ENCODE measurements around the gene SDF4.

The SDF4 gene

DNA sequence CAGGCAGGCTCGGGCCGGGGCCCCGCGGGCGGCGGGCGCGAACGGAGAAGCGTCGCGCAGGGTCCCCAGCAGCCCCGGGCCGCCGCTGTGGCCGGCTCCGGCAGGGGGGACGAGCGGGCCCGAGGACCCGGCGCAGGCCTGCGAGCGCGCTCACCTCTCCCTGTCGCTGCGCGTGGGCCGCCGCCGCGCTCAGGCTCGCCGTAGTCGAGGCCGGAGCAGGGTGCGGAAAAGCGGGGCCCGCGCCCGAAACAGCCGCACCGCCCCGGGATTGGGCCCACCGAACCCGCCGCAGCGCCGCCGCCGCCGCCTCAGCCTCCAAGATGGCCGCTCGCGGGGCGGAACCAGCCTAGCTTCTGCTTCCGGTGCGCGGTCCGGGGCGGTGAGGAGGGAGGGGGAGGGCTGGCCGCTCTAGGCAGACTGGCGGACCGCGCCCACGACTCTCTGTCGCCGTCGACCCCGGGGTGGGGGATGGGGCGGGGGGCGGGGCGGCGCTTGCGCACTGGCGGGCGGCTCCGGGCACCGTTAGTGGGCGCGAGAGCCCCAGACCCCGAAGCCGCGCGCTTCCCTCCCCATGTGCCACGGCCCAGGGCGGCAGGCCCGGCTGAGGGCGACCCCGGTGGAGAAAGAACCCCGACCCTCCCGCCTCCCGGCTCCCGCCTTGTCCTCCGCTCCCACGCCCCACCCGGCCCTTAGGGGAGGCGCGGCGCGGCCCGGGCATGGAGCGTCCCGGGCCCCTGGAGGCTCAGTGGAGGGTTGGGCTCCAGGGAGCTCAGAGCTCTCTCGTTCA is 41.9 kb upstream of the SDF4 start, which contains the start of gene UBE2J2 (continued):
- TF ChIP-seq SP2 (tag by site-specific recombination; IDR thresholded peaks at IDR 0.05) (peak; percentile 80), ZNF391 (tag by site-specific recombination; IDR thresholded peaks at IDR 0.05; ENCODE audit: borderline replicate concordance, low read depth) (no peak), ZNF571 (tag by site-specific recombination; IDR thresholded peaks at IDR 0.05) (no peak), ZNF596 (tag by site-specific recombination; IDR thresholded peaks at IDR 0.05) (no peak), ZNF560 (tag by site-specific recombination; IDR thresholded peaks at IDR 0.05; ENCODE audit: borderline replicate concordance) (no peak), GLI2 (tag by site-specific recombination; IDR thresholded peaks at IDR 0.05; ENCODE audit: borderline replicate concordance, low read depth) (no peak)
- TF ChIP-seq, protein P1, sequence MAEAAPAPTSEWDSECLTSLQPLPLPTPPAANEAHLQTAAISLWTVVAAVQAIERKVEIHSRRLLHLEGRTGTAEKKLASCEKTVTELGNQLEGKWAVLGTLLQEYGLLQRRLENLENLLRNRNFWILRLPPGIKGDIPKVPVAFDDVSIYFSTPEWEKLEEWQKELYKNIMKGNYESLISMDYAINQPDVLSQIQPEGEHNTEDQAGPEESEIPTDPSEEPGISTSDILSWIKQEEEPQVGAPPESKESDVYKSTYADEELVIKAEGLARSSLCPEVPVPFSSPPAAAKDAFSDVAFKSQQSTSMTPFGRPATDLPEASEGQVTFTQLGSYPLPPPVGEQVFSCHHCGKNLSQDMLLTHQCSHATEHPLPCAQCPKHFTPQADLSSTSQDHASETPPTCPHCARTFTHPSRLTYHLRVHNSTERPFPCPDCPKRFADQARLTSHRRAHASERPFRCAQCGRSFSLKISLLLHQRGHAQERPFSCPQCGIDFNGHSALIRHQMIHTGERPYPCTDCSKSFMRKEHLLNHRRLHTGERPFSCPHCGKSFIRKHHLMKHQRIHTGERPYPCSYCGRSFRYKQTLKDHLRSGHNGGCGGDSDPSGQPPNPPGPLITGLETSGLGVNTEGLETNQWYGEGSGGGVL (tag by site-specific recombination; IDR thresholded peaks at IDR 0.05) = no peak

DNA sequence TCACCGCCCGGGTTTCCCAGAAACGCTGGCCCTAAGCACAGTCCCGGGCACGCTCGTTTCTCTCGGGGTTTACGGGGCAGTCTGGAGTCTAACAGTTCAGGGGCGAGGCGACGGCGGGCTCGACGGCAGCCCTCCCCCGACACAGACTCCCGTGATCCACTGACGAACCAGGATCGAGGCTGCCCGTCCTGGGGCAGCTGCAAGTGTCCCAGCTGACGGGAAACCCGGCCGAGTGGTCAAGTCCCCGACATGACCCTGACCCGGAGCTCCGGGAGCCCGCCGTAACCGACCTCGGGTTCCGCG is 41.4 kb upstream of the SDF4 start:
- Histone ChIP-seq H3K27ac (ENCODE audit: extremely low read depth, low read depth, low read length) (peak overlapping the region; percentile 86), H3K36me3 (ENCODE audit: control insufficient read depth in 2 of 2, insufficient read depth in 1 of 2, low read length in 2 of 2) (peaks cover 4 to 45% of the 10 kb centered on the region in 2 experiments; a peak in 2 of 3 replicates), H3K9me3 (ENCODE audit: control insufficient read depth, insufficient read depth, low read depth, low read length) (no peaks in the 10 kb centered on the region), H3K4me3 (ENCODE audit: low read depth, low read length) (peak overlapping the region; percentile 89), H3K4me1 (ENCODE audit: control insufficient read depth, insufficient read depth, low read length) (0 out of 2 replicates have a peak, but pooled peaks cover 4% of the 10 kb centered on the region)
- ChIA-PET POLR2A (interaction anchor here (0.5 to 1.8 kb wide), 9 partner anchors 8 to 445 kb away, joined by 3 to 12 read pairs (median 3); no protein-coding TSS in a partner anchor), CTCF (no interaction called here)
- TF ChIP-seq, protein P2, sequence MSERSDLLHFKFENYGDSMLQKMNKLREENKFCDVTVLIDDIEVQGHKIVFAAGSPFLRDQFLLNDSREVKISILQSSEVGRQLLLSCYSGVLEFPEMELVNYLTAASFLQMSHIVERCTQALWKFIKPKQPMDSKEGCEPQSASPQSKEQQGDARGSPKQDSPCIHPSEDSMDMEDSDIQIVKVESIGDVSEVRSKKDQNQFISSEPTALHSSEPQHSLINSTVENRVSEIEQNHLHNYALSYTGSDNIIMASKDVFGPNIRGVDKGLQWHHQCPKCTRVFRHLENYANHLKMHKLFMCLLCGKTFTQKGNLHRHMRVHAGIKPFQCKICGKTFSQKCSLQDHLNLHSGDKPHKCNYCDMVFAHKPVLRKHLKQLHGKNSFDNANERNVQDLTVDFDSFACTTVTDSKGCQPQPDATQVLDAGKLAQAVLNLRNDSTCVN (tag by site-specific recombination; optimal IDR thresholded peaks at IDR 0.05) = peak; percentile 40
- TF ChIP-seq EGR2 (tag by site-specific recombination; IDR thresholded peaks at IDR 0.05; ENCODE audit: low read depth) = no peak

DNA sequence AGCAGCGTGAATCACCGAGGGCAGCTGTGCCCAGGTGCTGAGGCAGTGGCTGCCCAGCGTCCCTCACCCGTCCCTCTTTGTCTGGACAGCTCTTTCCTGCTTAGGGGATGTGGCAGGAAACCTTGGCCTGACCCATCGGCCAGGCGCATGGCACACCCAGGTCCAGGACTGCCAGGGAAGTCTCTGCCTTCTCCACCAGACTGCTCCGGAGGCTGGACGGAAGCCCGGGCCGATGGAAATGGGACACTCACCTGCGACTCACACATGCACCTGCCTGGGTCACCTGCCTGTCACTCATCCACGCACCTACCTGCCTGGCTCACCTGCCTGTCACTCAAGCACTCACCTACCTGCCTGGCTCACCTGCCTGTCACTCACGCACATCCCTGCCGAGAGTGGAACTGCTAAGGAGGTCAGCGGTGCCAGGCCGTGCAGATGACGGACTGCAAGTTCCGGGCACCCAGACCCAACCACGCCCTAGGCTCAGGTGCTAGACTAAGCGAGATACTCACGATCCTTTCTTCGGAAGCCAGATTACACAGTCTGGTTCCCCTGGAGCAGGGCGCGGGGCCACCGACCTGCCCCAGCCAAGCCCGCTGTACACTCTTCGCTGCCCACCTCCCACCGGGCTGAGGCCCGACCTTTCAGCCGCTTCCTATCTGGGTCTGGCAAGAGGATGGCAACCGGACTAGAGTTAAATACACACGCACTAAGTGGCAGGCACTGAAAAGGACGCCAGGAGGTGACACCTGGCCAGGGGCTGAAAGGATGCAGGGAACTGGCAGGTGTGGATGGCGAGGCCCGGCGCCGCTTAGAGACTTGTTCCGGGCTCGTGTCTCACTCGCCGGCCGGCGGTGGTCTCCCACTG is 40.8 kb upstream of the SDF4 start:
- CTCF ChIA-PET = no interaction called here
- POLR2A ChIA-PET = interaction anchor here (1.8 kb wide), 2 partner anchors 8 to 18 kb away, joined by 6 to 12 read pairs; no protein-coding TSS in a partner anchor

More for the DNA sequence above, 40.8 kb upstream of the SDF4 start:
- TF ChIP-seq ZNF335 (tag by site-specific recombination; conservative IDR thresholded peaks at IDR 0.05) = peak; percentile 39; the same call in 1 of the 2 replicates
- TF ChIP-seq SP7 (tag by site-specific recombination; IDR thresholded peaks at IDR 0.05) = no peak
- no peak for TF ChIP-seq HOXA7 (CRISPR knock-in tag; IDR thresholded peaks at IDR 0.05; ENCODE audit: borderline replicate concordance)
- TF ChIP-seq, protein P3, sequence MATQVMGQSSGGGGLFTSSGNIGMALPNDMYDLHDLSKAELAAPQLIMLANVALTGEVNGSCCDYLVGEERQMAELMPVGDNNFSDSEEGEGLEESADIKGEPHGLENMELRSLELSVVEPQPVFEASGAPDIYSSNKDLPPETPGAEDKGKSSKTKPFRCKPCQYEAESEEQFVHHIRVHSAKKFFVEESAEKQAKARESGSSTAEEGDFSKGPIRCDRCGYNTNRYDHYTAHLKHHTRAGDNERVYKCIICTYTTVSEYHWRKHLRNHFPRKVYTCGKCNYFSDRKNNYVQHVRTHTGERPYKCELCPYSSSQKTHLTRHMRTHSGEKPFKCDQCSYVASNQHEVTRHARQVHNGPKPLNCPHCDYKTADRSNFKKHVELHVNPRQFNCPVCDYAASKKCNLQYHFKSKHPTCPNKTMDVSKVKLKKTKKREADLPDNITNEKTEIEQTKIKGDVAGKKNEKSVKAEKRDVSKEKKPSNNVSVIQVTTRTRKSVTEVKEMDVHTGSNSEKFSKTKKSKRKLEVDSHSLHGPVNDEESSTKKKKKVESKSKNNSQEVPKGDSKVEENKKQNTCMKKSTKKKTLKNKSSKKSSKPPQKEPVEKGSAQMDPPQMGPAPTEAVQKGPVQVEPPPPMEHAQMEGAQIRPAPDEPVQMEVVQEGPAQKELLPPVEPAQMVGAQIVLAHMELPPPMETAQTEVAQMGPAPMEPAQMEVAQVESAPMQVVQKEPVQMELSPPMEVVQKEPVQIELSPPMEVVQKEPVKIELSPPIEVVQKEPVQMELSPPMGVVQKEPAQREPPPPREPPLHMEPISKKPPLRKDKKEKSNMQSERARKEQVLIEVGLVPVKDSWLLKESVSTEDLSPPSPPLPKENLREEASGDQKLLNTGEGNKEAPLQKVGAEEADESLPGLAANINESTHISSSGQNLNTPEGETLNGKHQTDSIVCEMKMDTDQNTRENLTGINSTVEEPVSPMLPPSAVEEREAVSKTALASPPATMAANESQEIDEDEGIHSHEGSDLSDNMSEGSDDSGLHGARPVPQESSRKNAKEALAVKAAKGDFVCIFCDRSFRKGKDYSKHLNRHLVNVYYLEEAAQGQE (tag by site-specific recombination; IDR thresholded peaks at IDR 0.05) = no peak
- peak; percentile 17; the same call in 1 of the 2 replicates for TF ChIP-seq ZNF76 (tag by site-specific recombination; IDR thresholded peaks at IDR 0.05; ENCODE audit: borderline replicate concordance, low read depth)
- TF ChIP-seq GFI1B (tag by site-specific recombination; IDR thresholded peaks at IDR 0.05) = no peak
- peak; percentile 80 for TF ChIP-seq ZEB2 (tag by site-specific recombination; IDR thresholded peaks at IDR 0.05)
- TF ChIP-seq, protein P4, sequence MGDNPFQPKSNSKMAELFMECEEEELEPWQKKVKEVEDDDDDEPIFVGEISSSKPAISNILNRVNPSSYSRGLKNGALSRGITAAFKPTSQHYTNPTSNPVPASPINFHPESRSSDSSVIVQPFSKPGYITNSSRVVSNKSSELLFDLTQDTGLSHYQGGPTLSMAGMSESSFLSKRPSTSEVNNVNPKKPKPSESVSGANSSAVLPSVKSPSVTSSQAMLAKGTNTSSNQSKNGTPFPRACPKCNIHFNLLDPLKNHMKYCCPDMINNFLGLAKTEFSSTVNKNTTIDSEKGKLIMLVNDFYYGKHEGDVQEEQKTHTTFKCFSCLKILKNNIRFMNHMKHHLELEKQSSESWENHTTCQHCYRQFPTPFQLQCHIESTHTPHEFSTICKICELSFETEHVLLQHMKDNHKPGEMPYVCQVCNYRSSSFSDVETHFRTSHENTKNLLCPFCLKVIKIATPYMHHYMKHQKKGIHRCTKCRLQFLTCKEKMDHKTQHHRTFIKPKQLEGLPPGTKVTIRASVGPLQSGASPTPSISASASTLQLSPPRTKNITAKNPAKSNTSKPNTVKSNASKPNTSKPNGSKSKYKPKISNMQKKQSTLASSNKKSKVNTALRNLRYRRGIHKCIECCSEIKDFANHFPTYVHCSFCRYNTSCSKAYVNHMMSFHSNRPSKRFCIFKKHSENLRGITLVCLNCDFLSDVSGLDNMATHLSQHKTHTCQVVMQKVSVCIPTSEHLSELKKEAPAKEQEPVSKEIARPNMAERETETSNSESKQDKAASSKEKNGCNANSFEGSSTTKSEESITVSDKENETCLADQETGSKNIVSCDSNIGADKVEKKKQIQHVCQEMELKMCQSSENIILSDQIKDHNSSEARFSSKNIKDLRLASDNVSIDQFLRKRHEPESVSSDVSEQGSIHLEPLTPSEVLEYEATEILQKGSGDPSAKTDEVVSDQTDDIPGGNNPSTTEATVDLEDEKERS (tag by site-specific recombination; IDR thresholded peaks at IDR 0.05) = no peak
- TF ChIP-seq, protein P5, sequence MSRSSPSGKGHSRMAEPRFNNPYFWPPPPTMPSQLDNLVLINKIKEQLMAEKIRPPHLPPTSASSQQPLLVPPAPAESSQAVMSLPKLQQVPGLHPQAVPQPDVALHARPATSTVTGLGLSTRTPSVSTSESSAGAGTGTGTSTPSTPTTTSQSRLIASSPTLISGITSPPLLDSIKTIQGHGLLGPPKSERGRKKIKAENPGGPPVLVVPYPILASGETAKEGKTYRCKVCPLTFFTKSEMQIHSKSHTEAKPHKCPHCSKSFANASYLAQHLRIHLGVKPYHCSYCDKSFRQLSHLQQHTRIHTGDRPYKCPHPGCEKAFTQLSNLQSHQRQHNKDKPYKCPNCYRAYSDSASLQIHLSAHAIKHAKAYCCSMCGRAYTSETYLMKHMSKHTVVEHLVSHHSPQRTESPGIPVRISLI (tag by site-specific recombination; IDR thresholded peaks at IDR 0.05) = no peak
- TF ChIP-seq SP2 (tag by site-specific recombination; IDR thresholded peaks at IDR 0.05) = peak; percentile 8; the same call in 1 of the 2 replicates
- no peaks in the 10 kb centered on the region for H3K9me3 ChIP-seq (ENCODE audit: control insufficient read depth, insufficient read depth, low read depth, low read length)
- H3K4me3 ChIP-seq (ENCODE audit: low read depth, low read length) = peak overlapping the region; percentile 89
- H3K27ac ChIP-seq (ENCODE audit: extremely low read depth, low read depth, low read length) = peak overlapping the region; percentile 86
- H3K4me1 ChIP-seq (ENCODE audit: control insufficient read depth, insufficient read depth, low read length) = 0 out of 2 replicates have a peak, but pooled peaks cover 4% of the 10 kb centered on the region
- peaks cover 4 to 51% of the 10 kb centered on the region in 2 experiments; a peak in 2 of 3 replicates for H3K36me3 ChIP-seq (ENCODE audit: control insufficient read depth in 2 of 2, insufficient read depth in 1 of 2, low read length in 2 of 2)
